Stimulated activated CD4-positive, alpha-beta T cell treated with anti-CD3 and anti-CD28 coated beads, TNF-alpha, amount 100 ng/mL, for 4 hours (primary cell): ENCODE data around the gene GAS2.

Source experiments
- DNase-seq, 3 experiments: peaks; one replicate each; pipeline ENCODE4 v3.0.0-alpha.2; 2020; ENCODE audit warnings: low read depth in 3 of 3

The GAS2 gene

GRCh38 chr11:22787551-22788162 is 121.2 kb downstream of the GAS2 start:
- peak in 1 of 3 experiments; percentile 0 for DNase-seq

- DNase-seq, result no peak
Observed at GRCh38 chr11:22792497-22792896, 126.1 kb downstream of the GAS2 start.

- DNase-seq, result no peak
Observed at GRCh38 chr11:22795914-22796313, 129.5 kb downstream of the GAS2 start.

GRCh38 chr11:22797047-22797446 is 130.6 kb downstream of the GAS2 start:
- DNase-seq, result no peak

- no peak for DNase-seq
Observed at GRCh38 chr11:22798901-22799300, 132.5 kb downstream of the GAS2 start.

- no peak for DNase-seq
Observed at GRCh38 chr11:22800482-22800881, 134.1 kb downstream of the GAS2 start.

GRCh38 chr11:22802861-22803260 is 136.4 kb downstream of the GAS2 start:
- DNase-seq, result no peak

- no peak for DNase-seq
Observed at GRCh38 chr11:22807391-22807790, 141.0 kb downstream of the GAS2 start.

GRCh38 chr11:22807855-22808570 is 141.6 kb downstream of the GAS2 start:
- no peak for DNase-seq

GRCh38 chr11:22808571-22809197 is 142.3 kb downstream of the GAS2 start:
- DNase-seq, result no peak

- DNase-seq, result no peak
Observed at GRCh38 chr11:22809893-22810292, 143.5 kb downstream of the GAS2 start.

GRCh38 chr11:22822203-22822602 is 155.8 kb downstream of the GAS2 start:
- DNase-seq, result no peak

- DNase-seq, result no peak
Observed at GRCh38 chr11:22828373-22828772, 162.0 kb downstream of the GAS2 start.

GRCh38 chr11:22829231-22830081 is 163.0 kb downstream of the GAS2 start, which contains the start of gene SVIP:
Gene SVIP (minus strand): TSS chr11:22829801. CDS start chr11:22829748, 53 bp downstream.
- DNase-seq, result peak; percentile 86 to 92 (median 90)

GRCh38 chr11:22830082-22830414 is 163.6 kb downstream of the GAS2 start:
- DNase-seq, result no peak

- DNase-seq, result no peak
Observed at GRCh38 chr11:22832315-22833015, 166.1 kb downstream of the GAS2 start.

GRCh38 chr11:22846726-22847125 is 180.3 kb downstream of the GAS2 start:
- no peak for DNase-seq

- no peak for DNase-seq
Observed at GRCh38 chr11:22851477-22851876, 185.1 kb downstream of the GAS2 start.

GRCh38 chr11:22859756-22860155 is 193.3 kb downstream of the GAS2 start:
- no peak for DNase-seq

- no peak for DNase-seq
Observed at GRCh38 chr11:22860241-22860640, 193.8 kb downstream of the GAS2 start, which contains the start of gene CCDC179. Gene CCDC179 (minus strand): TSS chr11:22860474. CDS start chr11:22860421, 53 bp downstream.
